GM19438 (cell line): ENCODE results near the gene DDX54.
"Not testable (repeated sequence)": the region's sequence is repeated elsewhere in the genome, so short reads cannot be mapped to it uniquely, and the experiment has no call there.

Experiments
- ATAC-seq: cut with Tn5 transposase; IDR thresholded peaks from one replicate; pipeline ENCODE4 v1.9.1; 2021; ENCODE audit warnings: low read depth; ENCODE audit not compliant: unreplicated experiment

DDX54 gene

DNA sequence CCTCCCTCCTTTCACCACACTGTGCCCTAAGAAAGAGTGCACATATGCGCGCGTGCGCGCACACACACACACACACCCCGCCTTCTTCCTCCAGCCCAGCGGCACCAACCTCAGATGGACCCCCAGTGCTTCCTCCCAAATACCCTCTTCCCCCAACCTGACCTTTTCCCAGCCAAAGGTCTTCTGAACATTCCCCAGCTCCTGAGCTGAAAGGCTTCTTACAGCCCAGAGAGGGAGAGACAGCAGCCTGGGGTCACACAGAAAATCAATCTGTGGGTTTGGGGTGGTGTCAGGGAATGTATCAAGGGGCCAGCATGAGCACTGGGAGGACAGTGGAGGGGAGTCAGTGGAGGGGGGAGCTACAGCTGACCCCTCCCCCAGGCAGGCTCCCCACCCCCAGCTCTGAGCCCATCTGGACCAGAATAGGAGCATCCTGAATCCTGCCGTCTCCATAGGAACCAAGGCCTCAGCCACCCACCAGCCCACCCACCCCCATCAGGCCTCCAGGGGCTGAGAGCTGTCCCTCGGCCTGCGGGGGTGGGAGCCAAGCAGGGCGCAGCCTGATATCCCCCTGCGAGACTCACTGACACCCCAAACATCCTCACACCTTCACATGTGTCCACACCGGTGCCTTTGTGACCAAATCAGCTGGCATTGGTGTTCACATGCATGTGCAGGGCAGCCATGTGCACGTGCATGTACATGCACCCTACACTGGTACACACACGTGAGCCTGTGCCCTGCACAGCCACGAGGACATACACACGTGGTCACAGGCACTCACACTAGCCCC lies 55.4 kb downstream of the DDX54 start:
- no peak for ATAC-seq

DNA sequence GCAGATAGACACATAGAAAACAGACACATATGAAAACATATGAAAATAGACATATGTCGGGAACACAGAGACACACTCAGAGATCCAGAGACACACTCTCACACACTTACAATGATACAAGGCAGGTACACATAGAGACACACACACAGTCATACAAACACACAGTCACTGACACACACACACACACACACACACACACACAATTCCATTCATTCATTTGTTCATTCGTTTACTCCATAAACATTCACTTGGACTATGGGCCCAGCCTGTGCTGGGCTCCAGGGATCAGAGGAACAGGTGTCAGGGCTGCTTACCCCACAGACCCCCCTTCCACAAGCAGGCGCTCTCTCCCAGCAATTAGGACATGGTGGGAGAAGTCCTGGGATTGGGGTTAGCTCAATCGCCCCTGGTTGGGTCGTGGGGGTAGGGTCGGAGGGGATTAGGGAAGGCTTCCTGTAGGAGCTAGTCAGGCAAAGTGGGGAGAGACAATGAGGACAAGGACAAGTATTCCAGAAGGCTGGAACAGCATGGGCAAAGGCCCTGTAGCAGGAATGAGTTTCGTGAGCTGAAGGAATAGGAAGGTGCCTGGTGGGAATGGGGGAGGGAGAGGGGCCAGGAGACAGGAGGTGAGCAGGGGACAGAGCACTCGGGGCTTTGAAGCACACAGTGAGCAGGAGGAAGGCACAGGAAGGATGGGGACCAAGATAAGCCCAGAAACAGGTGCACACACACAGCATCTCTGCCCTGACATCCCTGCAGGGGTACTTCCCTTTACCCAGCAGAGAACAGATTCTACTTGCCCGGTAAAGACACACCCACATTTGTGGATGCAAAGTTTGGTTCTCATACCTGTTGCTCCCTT lies 56.2 kb downstream of the DDX54 start:
- ATAC-seq: no peak

DNA sequence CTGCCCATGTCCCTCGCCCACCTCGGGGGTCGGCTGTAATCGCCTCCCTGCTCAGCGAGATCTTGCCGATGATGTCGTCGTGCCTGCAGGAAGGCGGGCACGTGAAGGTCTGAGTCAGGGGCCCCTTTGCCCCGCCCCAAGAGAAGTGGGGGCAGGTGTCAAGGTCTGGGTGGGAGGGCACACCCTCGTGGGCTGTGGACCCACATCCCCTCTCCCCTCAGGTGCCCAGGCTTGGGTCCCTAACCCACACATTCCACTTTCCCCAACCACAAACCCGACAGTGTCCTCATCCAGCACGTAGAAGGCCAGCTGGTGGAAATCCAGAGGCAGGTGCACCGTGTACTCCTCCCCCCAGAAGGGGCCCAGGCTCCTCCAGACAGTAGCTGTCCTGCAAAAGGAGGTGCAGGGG lies 57.5 kb downstream of the DDX54 start:
- ATAC-seq: no peak

DNA sequence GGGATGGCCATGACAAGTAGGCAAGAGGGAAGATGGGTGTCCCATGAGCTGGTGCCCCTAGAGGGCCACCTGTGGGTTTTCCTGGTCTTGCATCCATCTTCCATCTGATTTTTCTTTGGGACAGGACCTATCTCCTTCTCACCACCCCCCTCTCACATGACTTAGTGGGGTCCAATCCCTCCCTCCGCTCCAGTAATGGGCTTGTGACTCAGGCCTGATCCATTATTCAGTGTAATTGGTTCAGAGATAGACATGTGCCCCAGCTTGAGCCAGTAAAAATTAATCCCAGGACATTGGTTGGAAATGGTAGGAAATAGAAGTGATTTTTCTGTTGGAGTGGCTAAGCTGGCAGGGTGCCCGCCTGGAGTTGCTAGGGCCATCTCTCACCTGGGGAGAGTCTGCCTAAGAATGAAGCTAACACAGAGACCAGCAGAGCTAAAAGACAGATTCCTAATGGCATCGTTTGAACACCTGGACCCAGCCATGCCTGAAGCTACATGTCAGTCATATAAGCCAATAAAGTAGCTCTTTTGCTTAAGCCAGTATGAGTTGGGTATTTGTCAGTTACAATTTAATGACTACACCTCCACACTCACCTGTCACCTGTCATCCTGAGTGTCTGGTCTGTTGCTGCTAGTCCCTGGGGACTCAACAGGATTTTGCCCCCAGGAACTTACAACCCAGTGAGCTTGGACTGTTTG lies 64.5 kb downstream of the DDX54 start:
- no peak for ATAC-seq

DNA sequence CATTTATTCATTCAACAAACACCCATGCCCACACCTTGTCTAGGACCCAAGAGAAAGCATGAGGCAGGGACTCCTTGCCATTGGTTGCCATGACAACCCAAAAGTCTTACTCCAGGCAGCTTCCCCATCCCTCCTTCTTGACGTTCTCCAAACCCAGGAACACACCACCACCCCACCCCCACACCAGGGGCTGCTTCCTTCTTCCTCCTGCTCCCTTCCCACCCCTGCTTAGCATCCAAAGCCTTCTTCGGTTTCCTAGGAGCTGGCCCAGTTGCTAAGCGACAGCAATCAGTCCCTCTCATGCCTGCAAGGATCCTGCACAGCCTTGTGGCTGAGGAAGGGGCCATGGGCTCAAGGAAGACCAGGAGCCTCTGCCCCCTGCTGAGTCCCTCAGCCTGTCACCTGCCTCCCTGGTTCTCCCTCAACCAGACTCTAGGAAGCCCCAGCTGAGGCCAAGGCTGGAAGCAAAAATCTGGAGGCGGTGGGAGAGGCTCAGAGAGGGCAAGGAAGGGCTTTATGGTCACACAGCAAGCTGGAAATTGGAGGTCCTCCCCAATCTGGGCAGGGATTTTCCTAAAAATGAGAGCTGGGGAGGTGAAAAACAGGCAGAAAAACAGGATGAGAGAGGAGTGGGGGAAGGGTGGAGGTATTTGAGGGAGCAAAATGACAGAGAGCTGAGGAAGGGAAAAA lies 65.2 kb downstream of the DDX54 start:
- no peak for ATAC-seq

DNA sequence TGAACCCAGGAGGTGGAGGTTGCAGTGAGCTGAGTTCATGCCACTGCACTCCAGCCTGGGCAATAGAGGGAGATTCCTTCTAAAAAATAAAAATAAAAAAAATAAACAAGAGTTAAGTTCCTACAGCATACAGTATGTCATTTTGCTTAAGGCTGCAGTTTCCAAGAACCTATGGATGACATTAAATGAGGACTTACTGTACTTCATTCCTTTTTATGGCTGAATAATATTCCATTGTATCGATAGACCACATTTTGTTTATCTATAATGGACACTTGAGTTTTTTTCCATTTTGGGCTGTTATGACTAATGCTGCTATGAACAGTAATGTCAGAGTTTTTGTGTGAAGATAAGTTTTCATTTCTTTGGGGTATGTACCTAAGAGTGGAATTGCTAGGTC lies 67.1 kb downstream of the DDX54 start:
- ATAC-seq: no peak

DNA sequence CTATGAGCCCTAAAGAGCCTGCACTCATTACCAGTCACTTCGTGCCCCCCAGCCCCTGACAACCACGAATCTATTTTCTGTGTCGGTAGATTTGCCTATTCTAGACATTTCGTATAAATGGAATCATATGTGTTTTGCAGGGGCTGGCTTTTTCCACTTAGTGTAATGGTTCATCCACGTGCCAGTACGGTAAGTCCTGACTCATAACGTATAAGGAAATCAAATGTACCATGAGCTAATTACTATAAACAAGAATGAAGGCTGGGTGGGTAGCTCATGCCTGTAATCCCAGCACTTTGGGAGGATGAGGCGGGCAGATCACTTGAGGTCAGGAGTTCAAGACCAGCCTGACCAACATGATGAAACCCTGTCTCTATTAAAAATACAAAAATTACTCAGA lies 67.6 kb downstream of the DDX54 start:
- not testable (repeated sequence) for ATAC-seq

DNA sequence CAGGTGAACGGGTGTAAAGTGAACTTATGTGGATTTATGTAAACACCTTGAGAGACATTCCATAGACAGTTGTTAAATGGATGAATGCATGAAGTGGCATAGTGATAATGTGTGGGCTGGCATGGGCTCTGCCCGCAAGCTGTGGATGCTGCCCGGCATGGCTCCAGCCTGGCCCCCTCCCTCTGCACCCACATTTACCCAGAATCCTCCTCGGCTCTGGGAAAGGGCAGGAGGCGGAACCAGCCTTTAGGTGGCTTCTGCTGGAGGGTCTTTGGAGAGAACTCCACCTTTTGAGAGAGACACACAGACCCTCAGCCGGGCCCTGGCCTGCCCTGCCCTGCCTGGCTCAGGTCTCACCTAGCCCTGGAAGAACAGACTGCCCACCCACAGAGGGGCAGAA lies 68.4 kb downstream of the DDX54 start:
- ATAC-seq: no peak

DNA sequence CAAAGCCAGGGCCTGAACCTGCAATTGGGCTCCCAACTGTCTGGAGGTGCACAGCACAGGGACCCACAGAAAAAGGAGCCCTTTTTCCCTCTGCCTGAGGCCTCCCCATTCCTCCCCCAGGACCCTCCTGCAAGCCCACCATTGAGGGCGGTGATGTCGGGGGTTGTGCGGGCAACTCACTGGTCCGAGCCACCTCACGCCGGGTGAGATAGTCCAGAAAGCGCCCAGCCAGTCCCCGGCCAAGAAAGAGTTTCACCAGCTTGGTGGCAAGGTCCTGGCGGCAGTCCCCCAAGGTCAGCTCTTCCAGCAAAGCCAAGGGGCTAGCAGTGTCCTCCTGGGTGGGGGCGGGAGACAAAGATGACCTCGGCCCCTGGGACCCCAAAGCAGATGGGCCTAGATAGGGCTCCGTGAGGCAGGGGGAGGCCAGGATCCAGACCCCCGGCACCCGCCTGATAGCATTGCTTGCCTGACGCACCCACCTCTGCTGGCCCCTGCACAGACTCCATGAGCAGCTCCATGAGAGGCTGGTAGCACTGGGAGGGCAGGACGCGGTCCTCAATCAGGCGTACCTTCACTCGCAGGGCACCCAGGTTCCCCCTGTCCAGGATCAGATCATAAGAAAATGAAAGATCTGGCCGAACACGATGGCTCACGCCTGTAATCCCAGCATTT lies 69.7 kb downstream of the DDX54 start:
- ATAC-seq: no peak

DNA sequence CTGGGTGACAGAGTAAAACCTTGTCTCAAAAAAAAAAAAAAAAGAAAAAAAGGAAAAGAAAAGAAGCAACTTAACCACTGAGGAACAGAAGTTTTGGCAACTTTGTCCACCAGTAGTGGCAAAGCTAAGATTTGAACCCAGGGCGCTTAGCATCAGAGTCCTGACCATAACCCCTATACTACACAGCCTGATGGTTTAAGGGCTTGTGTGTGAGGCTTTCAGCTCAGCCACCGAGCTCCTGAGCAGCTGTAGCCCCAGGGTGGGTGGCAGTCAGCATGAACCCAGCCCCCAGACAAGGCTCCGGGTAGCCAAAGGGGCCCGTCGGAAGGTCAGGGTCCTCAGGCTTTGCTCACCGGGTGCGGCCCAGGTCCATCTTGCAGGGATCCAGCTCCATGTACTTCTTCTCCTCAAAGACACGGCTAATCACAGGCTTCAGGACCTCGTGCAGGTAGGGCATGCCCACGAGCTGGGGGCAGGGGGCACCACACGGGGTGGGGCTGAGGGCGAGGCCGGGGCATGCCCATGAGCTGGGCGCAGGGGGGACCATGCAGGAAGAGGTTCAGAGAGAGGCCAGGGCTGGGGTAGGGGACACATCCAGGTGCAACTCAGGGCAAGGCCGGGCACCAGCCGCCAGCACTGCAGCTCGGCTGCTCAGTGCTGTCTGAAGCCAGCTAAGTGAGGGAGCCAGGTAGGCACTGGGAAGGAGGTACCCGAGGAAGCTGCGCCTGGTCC lies 70.7 kb downstream of the DDX54 start:
- no peak for ATAC-seq

DNA sequence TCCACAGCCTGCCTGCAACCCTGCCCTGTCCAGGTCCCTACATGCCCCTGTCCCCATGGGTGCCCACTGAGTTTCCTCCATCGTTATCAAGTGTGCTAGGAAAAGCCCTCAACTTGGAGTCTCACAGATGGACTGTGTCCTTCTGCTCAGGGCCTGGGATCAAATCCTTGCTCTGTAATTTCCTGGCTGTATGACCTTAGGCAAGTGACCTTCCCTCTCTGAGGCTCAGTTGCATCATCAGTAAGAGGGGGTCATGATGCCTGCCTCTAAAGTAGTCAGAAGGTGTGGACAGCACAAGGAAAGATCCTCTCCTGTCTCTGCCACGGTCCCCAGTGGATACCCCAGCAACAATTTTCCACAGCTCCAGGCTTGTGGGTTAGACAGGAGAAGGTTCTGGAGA lies 71.9 kb downstream of the DDX54 start:
- ATAC-seq: no peak

DNA sequence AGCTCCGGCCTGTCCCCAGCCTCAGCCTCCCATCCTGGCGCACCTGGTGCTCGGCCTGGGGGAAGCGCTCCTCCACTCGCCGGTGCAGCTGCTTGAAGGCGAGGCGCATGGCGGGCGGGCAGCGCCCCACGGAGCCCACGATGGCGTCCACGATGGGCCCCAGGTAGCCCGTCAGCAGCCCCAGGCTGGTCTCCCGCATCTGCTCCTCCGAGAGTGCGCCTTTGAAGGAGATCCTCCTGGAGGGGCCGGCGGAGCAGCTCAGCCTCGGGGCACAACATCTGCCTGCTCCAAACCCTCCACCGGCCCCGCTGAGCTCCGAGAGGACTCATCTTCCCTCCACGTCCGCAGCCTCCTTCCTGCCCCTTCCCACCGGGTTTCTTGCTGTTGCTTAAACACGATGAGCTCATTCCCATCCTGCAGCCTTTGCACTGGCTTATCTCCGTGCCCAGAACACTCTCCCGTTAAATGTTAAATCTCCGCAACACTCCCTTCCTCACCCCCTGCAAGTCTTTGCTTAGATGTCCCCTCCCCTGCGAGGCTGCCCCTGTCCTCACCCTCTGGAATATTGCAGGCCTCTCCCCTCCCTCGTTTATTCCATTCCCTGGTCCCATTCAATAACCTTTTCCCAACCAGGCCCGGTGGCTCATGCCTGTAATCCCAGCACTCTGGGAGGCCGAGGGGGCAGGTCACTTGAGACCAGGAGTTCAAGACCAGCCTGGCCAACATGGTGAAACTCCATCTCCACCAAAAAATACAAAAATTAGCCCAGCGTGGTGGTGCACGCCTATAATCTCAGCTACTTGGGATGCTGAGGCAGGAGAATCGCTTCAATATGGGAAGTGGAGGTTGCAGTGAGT lies 73.0 kb downstream of the DDX54 start:
- ATAC-seq: no peak

DNA sequence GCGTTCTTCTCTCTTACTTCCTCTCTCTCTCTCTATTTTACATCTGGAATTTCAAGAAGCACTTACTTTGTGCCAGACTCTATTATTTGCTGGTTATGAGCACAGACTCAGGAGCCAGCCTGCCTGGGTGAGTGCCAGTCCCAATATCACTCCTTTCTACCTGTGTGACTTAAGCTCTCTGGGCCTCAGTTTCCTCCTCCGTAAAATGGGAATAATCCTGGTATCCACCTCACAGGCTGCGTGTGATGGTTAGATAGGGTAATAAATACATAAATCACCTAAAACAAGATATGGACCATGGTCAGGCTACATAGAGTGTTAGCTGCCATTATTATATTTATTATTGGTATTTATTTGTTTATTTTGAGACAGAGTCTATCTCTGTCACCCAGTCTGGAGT lies 74.0 kb downstream of the DDX54 start:
- no peak for ATAC-seq

DNA sequence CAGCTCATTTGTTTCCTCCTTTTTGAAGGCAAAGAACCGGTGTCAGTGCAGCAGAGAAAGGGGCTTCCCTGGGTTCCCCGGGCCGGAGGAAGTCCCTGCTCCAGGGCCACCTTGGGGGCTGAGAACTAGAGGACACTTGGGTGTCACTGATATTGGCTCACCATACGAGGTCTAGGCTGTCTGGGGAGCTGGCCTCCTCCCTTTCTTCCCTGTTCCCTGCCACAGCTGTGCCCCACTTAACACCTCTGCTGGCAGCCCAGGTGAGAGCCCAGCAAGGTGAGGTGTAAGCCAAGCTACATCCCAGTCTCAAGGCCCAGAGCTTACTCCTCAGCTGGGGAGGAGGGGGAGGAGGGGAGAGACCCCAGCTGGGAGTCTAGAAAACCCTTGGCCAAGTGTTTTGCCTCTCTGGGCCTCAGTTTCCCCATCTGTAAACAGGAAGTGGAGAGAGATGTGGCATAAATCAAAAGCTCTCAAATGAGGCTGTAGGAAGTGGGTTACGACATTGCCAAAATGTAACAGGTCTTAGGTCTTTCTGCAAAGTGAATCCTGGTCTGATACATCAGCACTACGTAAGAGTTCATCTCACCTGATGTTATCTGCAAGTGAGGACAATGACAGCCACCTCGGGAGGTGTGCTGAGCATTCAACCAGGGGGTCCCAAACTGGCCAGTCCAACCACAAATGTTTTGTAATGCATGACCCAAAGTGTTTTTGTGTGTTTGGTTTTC lies 75.2 kb downstream of the DDX54 start:
- no peak for ATAC-seq

DNA sequence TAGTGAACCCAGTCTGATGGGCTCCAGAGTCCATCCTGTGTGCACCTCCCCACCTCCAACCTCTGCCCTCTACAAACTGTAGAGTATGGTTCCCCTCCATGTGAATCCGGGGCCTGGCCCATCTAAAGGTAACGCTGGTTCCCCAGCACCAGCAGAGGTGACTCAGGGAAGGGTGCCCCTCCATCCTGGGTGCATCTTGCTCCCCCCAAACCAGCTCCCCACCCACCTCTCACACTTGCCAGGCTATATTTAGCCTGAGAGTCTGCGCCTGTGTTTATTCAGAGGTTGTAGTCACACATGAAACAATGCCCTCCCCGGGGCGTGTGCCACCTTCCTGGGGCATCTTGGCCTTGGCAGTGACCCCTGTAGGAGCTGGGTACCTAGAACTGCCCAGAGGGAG lies 75.9 kb downstream of the DDX54 start:
- ATAC-seq: no peak

DNA sequence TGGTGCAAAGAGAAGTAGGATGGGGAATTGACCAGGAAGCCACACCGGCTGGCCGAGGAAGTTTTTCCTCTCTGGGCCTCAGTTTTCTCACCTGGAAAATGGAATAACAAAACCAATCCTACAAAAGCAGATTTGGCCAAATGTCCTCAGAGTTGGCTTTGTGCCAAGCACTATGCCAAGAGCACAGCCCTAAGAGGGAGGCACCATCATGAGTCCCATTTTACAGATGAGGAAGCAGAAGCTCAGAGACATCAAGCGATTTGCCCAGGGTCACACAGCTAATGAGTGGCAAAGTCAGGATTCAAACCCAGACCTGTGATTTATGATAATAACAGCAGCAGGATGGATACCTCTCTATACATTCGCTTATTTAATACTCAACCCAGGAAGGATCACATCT lies 77.0 kb downstream of the DDX54 start:
- no peak for ATAC-seq
